ENCODE measurements around the gene GSTM4. TPM values are rescaled to one million over a fixed set of nuclear protein-coding genes. Genes with fewer than 3 reads are reported as not detected.
A peak's percentile ranks its signal among the peaks of the same experiment; 100 is the strongest.

GSTM4 gene
- 35.7 and 41.8 TPM in 2 replicates for total RNA-seq (2014; rRNA removed; shearing (Covaris generic))

DNA sequence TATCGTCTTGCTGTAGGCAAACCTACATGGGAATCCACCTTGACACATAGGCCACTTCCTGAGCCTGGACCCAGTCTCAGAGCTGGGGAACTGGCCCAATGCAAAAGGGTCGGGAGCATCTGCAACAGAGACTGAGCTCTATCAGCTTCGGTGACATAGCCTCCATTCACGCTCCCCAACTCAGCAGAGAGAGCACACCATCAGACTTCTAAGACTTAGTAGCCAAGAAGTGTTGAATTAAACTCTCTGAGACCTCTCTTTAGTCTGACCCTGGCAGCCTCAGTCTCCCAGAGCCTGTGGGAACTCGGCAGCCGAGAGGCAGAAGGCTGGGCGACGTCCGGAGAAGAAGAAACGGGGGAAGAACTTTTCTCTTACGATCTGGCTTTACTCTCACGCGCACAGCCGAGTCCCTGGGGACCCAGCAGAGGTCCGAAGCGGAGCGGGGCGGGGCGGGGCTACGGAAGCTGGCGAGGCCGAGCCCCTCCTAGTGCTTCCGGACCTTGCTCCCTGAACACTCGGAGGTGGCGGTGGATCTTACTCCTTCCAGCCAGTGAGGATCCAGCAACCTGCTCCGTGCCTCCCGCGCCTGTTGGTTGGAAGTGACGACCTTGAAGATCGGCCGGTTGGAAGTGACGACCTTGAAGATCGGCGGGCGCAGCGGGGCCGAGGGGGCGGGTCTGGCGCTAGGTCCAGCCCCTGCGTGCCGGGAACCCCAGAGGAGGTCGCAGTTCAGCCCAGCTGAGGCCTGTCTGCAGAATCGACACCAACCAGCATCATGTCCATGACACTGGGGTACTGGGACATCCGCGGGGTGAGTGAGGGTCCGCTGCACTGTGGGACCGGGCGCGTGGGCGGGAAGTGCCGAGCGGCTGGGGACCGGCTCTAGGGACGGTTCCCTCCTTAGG lies at the start of gene GSTM4:
Gene GSTM4, plus strand, starts transcription at position 485 of the 905 bp plus-strand sequence. Its CDS starts 291 bp downstream, at position 776.
- peak; percentile 68 for DNase-seq (ENCODE audit: low spot score)

- DNase-seq (ENCODE audit: low spot score): no peak
These were observed 46.0 kb upstream of the GSTM4 start for GRCh38 chr1:109609881-109610280.

GRCh38 chr1:109610609-109611307 lies 45.1 kb upstream of the GSTM4 start:
- peak; percentile 52 for DNase-seq (ENCODE audit: low spot score)

DNA sequence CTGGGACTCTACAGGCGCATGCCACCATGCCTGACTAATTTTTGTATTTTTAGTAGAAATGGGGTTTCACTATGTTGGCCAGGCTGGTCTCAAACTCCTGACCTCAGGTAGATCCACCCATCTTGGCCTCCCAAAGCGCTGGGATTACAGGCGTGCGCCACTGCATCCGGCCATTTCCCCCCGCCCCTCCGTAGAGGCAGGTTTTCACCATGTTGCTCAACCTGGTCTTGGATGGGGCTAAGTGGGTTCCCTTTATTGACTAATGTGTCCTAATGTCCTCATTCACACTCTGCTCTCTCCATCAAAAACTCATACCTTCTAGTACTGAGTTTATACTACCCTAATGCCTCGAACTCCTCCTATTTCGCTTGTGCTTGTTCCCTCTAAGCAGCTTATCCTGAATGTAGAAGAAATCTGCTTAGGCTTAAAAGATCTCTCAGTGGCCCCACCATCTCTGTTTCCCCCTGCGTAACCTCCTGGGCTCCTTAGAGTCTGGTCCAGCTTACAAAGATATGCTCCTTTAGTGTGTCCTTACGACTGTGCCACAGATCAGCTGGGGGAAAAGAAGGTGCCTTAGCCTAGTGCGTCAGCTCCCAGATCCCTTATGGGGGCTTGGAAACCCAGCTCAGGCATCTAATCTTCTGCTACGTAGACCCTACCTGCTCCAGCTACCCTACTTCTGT lies 44.5 kb upstream of the GSTM4 start:
- DNase-seq (ENCODE audit: low spot score): no peak

DNA sequence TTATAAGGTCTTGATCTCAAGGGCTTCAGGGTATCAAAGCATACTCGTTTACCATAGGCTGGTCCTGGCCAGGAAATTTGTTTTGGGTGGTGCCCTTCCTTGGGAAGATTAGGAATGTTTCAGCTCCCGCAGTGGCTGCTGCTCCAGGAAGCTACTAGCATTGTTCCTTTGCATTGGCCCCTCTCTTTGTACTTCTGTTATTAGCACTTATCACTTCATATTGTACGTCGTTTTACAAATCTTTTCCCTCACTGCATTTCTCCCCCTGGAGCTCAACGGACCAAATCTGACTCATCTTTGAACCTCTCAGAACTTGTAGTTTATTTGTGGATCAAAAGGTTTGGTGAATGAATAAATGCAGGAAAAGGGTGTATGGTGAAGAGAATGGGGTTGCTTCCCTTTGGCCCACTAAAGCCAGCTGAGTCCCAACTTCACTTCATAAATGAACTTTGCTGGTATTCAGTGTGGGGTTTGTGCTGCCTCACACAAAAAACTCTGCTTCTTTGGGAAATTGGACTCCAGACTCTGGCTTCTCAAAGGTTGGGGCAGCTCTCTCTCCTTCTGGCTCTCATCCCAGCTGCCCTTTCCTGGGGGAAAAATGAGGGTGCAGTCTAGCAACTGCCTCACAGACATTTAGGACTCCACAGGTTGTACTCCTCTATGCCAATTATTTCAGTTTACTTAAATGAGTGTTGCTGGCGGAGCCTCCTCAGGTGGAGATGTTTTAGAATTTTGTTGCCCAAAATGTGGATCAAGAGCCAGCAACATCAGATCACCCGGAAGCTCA lies 42.3 kb upstream of the GSTM4 start:
- DNase-seq (ENCODE audit: low spot score): no peak

DNA sequence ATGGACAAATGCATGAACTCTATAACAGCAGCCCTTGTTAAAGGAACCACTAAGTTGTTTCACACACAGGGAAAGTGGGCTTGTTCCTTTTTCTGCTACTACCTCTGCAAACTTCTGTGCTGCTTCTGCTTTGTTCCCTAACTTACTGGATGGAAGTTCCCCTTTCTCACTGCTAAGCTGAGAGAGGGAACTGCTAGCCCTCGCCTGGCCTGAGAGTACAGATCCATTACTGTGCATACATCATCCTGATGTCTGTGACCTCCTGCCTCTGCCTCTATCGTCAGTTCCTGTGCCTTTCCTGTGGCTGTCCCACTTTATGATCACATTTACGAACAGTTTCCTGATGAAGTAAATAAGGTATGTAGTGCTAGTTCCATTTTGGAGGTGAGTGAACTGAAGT lies 40.0 kb upstream of the GSTM4 start:
- no peak for DNase-seq (ENCODE audit: low spot score)

- no peak for DNase-seq (ENCODE audit: low spot score)
These were observed 39.5 kb upstream of the GSTM4 start for GRCh38 chr1:109616391-109616790.

DNA sequence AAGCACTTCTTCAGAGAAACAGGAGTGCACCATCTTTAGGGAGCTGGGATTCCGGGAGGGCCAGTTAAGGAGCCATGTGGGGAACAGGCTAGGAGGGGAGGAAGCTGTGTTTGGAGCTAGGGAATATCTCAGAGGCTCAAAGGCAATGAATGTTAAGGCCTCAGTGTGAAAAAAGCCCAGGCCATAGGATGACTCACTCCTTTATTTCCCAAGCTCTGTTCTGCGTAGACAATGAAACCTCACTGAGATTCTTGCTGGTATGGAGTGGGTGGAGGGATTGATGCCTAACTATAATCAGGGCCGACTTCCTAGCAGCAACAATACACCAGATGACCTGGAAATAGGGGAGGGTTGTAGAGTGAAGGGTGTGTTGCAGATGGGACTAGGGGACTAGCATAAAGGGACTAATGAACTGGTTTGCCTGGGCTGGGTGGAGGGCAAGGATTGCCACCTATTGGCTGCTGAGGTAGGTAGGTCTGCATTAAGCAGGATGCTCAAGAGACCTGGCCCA lies 38.6 kb upstream of the GSTM4 start:
- DNase-seq (ENCODE audit: low spot score): peak; percentile 69

DNA sequence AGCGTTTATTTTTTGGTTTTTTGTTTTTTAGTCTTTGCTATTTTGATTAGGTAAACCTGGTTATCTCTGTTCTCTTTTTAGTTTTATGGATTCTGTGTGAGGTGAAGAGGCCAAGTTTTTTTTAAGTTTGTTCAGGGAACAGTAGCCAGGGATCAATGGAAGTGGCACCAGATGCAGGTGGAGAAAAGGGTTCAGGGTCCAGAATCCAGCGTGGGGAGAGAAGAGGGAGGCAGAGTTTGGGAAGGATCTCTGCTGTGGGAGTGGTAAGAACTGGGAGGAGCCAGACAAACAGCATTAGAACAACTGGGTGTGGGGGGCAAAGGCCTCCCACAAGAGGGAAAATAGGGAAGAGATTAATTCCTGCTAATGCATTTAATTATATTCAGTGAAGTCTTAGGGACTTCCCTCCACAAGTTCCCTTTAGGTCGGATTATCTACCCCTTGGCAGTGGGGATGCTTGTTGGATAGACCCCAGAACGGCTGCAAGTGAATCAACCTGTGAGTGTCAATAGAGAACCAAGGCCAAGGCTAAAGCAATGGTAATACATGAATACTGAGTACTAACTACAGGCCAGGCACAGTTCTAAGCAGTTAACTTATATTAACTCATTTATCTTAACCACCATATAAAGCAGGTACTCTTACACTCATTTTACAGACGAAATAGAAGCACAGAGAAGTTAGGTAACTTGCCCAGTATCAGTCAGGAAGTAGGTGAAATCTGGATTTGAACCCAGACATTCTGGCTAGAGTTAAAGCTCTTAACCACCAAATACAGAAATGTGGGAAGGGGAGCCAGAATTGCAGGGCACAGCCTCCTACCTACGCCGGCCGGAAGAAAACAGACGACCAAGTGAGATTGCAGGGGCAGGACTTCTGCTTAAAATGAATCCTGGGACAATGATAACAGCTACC lies 37.0 kb upstream of the GSTM4 start:
- no peak for DNase-seq (ENCODE audit: low spot score)

DNA sequence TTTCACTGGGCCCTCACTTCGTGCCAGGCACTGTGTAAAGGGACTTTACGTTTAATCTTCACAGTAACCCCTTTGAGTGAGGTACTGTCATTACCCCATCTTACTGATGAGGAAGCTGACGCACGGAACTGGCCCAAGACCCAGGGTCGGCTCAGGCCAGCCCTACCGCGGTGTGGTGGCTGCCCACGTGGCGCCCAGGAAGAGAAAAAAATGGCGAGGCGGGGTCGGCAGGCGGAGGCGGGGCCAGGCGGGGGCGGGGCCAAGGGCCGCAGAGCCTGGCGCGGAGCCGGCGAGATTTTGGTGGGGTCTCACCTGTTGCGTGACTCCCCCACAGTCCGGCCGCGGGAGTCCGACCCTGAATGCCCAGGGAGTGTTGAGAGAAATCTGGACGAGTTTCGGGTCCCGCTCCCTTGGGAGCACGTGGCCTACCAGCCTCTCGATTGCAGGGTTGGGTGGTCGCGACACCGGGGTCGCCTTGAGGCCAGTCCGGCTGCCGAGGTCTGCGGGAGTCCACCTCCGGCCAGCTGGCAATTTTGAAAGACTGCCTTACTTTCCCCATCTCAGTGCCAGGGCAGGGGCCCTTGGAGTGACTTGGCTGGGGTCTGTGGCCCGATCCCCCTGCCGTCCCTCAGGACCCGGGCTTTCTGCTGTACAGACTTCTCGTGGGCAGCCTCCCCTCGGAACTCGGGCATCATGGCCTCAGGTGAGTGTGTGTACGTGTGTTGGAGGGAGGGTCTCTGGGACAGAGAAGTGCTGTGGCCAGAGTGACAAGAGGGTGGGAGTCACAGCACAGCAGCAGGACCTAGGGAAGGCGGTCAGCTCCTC lies 36.1 kb upstream of the GSTM4 start, which contains the start of the genes AMPD2 and GNAT2:
Gene AMPD2, plus strand, starts transcription at position 262 of the 825 bp plus-strand sequence. CDS start 1,339 bp downstream, outside the sequence.
Gene GNAT2, minus strand, starts transcription at position 41 of the 825 bp plus-strand sequence. CDS start 6,746 bp downstream, outside the sequence.
- DNase-seq (ENCODE audit: low spot score): peak; percentile 58

- DNase-seq (ENCODE audit: low spot score): peak; percentile 31
These were observed 35.5 kb upstream of the GSTM4 start for GRCh38 chr1:109620401-109620791.

DNA sequence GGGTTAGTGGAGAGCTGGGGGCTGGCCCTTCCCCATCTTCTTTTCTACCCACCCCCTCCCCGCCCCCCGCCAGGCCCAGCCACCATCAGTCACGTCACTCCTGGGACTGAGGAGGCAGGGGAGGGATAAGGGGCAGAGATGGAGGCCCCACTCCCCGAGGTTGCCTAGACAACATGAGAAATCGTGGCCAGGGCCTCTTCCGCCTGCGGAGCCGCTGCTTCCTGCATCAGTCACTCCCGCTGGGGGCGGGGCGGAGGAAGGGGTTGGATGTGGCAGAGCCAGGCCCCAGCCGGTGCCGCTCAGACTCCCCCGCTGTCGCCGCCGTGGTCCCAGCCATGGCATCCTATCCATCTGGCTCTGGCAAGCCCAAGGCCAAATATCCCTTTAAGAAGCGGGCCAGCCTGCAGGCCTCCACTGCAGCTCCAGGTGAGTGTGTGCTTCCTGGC lies 35.0 kb upstream of the GSTM4 start:
- DNase-seq (ENCODE audit: low spot score): peak; percentile 90

GRCh38 chr1:109621379-109622136 lies 34.3 kb upstream of the GSTM4 start:
- DNase-seq (ENCODE audit: low spot score): no peak

DNA sequence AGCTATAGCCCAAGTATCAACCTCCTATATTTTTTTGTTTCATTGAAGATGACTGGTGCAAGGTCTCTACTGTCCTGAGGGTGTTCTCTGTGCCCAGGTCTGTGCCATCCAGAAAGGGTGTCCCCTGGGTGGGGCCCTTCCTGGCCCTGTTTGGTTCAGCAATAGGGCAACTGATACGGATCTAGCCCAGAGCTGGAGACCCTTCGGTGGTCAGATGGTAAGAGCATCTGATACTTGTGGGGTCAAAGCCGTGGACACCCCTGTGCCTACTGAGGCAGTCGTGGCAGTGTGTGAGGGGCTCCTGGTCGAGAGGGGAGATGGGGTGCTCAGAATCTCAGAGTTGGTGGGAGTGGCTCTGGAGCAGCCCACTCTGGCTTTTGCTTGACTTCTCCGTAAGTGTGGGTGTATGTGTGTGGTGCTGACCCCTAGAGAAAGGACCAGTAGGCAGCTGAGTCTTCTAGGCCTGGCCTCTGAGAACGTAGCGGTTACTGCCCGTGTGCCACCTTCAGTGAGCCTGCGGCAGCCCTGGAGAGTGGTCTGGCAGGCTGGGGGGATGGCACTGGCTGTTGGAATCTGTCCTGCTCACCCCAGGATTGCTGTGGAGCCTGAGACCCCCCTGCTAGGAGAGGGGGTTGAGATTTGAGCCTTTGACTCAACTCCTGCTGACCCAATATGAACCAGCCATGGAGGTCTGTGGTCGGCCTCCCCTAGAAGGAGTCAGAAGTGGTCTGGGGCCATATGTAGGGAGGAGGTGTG lies 33.6 kb upstream of the GSTM4 start:
- DNase-seq (ENCODE audit: low spot score): no peak

GRCh38 chr1:109622895-109623294 lies 33.0 kb upstream of the GSTM4 start:
- no peak for DNase-seq (ENCODE audit: low spot score)

GRCh38 chr1:109623601-109624161 lies 32.2 kb upstream of the GSTM4 start:
- DNase-seq (ENCODE audit: low spot score): no peak

Data from A172 (cell line).